NCI-H748 (cell line): ENCODE measurements around the gene VAMP4.

Experiments used
- DNase-seq: peaks from one replicate; lab custom pipeline; 2025; ENCODE audit not compliant: unreplicated experiment; lab: John Stamatoyannopoulos, UW

VAMP4 gene

DNA sequence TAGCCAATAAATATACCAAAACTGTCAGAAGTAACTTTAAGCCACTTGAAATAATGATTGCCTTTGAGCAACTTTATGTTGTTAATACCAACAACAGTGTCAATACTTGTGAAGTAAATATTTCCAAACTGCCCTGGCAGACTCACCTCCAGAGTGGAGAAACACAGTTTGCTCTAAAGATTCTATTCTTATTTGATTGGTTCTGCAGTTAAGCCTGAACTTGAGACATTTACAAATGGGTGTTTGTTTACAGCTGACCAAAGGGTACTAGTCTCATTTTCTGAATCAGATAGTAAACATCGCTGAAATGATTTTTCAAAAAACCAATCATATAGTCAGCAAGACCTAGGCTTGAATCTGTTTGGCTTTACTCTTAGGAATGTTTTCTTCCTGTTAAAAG lies 88.1 kb downstream of the VAMP4 start:
- DNase-seq: no peak

DNA sequence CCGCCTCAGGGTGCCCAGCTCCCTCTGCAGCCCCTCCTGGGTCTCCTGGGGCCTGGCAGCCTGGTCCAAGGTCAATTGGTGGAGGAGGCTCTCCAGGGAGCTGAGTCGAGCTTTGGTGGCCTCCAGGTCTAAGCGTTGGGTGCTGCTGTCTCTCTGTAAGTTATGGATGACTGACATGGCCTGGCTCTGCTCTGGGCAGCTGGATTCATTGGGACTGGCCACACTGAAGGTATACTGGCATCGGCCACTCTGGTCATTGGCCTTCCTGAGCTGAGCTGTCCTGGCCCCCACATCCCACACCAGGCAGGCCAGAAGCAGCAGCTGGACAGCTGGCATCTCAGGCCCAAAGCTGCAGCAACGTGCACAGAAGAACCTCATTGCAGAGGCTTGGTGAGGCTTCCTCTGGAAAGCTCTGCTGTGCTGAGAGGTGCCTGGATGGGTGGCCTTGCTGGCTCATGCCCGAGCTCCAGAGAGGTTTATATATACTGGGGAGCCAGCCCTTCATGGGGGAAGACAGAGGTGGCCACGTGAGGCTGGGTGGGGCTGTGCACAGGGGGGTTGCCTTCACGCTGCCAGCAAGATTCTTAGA lies 89.5 kb downstream of the VAMP4 start, which contains the start of gene MYOC:
Gene MYOC, minus strand, starts transcription at position 455 of the 589 bp plus-strand sequence. Its CDS starts 77 bp downstream, at position 378.
- DNase-seq: no peak
